ENCODE data around the gene FAM169A. TPM values are rescaled to one million over a fixed set of nuclear protein-coding genes. Genes with fewer than 3 reads are reported as not detected.

FAM169A gene
- 4.4 to 7.4 TPM (median 6.2 TPM) in 5 replicates for total RNA-seq (2022; extraction: Qiagen RNA extraction; ENCODE audit: low read depth)

GRCh38 chr5:74865804-74866595 lies at the start of gene FAM169A:
Gene FAM169A, minus strand, starts transcription at chr5:74866387. Its CDS starts 24,711 bp downstream, at chr5:74841676.

GRCh38 chr5:74766849-74767578 lies 99.2 kb downstream of the FAM169A start, which contains the start of the genes GFM2 and NSA2:
Gene GFM2, minus strand, starts transcription at chr5:74767117. Its CDS starts 3,375 bp downstream, at chr5:74763742.
Gene NSA2, plus strand, starts transcription at chr5:74767249. Its CDS starts 112 bp downstream, at chr5:74767361.

Other genes starting within 250 kb of the FAM169A start
- gene ENC1, start 225.7 kb downstream of the FAM169A start, total RNA-seq (2022; extraction: Qiagen RNA extraction; ENCODE audit: low read depth): 13.3 to 15.0 TPM (median 13.8 TPM) in 5 replicates
- gene HEXB, start 181.2 kb downstream of the FAM169A start, total RNA-seq (2022; extraction: Qiagen RNA extraction; ENCODE audit: low read depth): 120 to 126 TPM (median 125 TPM) in 5 replicates
- gene GFM2, start 99.3 kb downstream of the FAM169A start, total RNA-seq (2022; extraction: Qiagen RNA extraction; ENCODE audit: low read depth): 26.2 to 28.2 TPM (median 27.0 TPM) in 5 replicates
- gene NSA2, start 99.1 kb downstream of the FAM169A start, total RNA-seq (2022; extraction: Qiagen RNA extraction; ENCODE audit: low read depth): 121 to 165 TPM (median 140 TPM) in 5 replicates
- gene GCNT4, start 186.2 kb upstream of the FAM169A start, total RNA-seq (2022; extraction: Qiagen RNA extraction; ENCODE audit: low read depth): 0.41 to 0.49 TPM (median 0.47 TPM) in 5 replicates